Measurements from ENCODE around the gene TMEM52. TPM values are rescaled to one million over a fixed set of nuclear protein-coding genes. Genes with fewer than 3 reads are reported as not detected.

TMEM52 gene
- polyA plus RNA-seq, 2 of the 4 experiments (the other 2 are of a cell fraction), result 0.36 to 0.41 TPM

DNA sequence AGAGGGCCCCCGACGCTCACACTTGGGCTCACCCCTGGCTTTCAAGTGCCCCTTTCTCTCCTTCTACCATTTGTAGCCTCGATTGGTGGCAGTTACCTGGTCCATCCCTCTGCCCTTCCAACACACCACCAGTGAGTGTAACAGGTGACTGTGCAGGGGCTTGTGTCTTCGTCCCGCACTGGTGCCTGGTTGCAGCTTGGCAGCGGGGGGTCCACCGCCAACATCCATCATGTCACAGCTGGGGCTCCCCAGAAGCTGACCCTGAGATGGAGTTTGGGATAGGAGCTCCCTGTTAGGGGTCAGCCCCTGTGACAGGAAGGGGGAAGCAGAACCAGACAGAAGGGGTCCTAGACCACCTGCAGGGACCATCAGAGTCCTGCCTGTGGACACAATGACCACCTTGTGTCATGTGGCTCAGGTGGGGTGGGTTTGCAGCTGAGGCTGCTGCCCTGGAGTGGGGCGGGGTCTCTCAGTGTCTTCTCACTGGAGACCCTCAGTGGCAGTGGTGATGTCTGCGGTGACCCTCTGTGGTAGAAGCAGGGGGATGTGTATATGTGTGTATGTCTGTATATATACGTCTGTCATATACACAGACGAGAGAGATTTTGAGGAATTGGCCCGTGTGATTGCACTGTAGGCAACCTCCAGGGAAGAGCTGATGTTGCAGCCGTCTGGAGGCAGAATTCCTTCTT lies 7.6 kb downstream of the TMEM52 start:
- no peak overlapping the region for H3K4me3 ChIP-seq
- DNase-seq (ENCODE audit: low read depth in 1 of 2, low spot score in 1 of 2), result no peak
- no peak for TF ChIP-seq JUN (IDR thresholded peaks at IDR 0.05)
- no peak for TF ChIP-seq E2F6 (IDR thresholded peaks at IDR 0.05; ENCODE audit: borderline replicate concordance, low read depth)
- no peak for TF ChIP-seq PBX3 (IDR thresholded peaks at IDR 0.05)
- no peak for TF ChIP-seq CTCF (IDR thresholded peaks at IDR 0.05)
- no peak for TF ChIP-seq HEYL (CRISPR knock-in tag; IDR thresholded peaks at IDR 0.05)
- TF ChIP-seq, protein P1, sequence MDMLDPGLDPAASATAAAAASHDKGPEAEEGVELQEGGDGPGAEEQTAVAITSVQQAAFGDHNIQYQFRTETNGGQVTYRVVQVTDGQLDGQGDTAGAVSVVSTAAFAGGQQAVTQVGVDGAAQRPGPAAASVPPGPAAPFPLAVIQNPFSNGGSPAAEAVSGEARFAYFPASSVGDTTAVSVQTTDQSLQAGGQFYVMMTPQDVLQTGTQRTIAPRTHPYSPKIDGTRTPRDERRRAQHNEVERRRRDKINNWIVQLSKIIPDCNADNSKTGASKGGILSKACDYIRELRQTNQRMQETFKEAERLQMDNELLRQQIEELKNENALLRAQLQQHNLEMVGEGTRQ (IDR thresholded peaks at IDR 0.05), result no peak
- no peak for TF ChIP-seq MYC (IDR thresholded peaks at IDR 0.05; ENCODE audit: borderline replicate concordance, low read length)
- no peak for TF ChIP-seq TP53 (CRISPR knock-in tag; IDR thresholded peaks at IDR 0.05)
- no peak for TF ChIP-seq BHLHE40 (IDR thresholded peaks at IDR 0.05; ENCODE audit: low read depth, low read length)
- no peak for TF ChIP-seq HOXB13 (CRISPR knock-in tag; IDR thresholded peaks at IDR 0.05; ENCODE audit: low read depth)
- TF ChIP-seq SREBF2 (IDR thresholded peaks at IDR 0.05), result no peak
- TF ChIP-seq CEBPB (IDR thresholded peaks at IDR 0.05), result no peak
- no peak for TF ChIP-seq HOXB5 (CRISPR knock-in tag; IDR thresholded peaks at IDR 0.05)
- TF ChIP-seq HOXA7 (CRISPR knock-in tag; IDR thresholded peaks at IDR 0.05), result no peak
- no peak for TF ChIP-seq KDM1A (IDR thresholded peaks at IDR 0.05; ENCODE audit: low read depth)
- TF ChIP-seq KDM5A (IDR thresholded peaks at IDR 0.05), result no peak
- TF ChIP-seq TFCP2L1 (CRISPR knock-in tag; IDR thresholded peaks at IDR 0.05), result no peak
- no peak for TF ChIP-seq RCOR1 (IDR thresholded peaks at IDR 0.05; ENCODE audit: low read depth, low read length)
- no peak for TF ChIP-seq MAFK (IDR thresholded peaks at IDR 0.05; ENCODE audit: partially characterized antibody)
- H3K4me1 ChIP-seq, result peaks cover 20% of the 10 kb centered on the region
- H3K4me2 ChIP-seq, result no peak overlapping the region
- POLR2A ChIA-PET, result no interaction called here
- no peaks in the 10 kb centered on the region for H3K9me3 ChIP-seq
- WGBS (ENCODE audit: missing lambda C conversion rate), result 78% methylated on average over 8 of the region's 13 CpGs
- CTCF ChIA-PET, result interaction anchor here (5.4 kb wide), 1 partner anchor 133 kb away, joined by 30 read pairs; no protein-coding TSS in a partner anchor
- FAIRE-seq, result no peak
- no peak overlapping the region for H3K27ac ChIP-seq
- no peak for ATAC-seq

DNA sequence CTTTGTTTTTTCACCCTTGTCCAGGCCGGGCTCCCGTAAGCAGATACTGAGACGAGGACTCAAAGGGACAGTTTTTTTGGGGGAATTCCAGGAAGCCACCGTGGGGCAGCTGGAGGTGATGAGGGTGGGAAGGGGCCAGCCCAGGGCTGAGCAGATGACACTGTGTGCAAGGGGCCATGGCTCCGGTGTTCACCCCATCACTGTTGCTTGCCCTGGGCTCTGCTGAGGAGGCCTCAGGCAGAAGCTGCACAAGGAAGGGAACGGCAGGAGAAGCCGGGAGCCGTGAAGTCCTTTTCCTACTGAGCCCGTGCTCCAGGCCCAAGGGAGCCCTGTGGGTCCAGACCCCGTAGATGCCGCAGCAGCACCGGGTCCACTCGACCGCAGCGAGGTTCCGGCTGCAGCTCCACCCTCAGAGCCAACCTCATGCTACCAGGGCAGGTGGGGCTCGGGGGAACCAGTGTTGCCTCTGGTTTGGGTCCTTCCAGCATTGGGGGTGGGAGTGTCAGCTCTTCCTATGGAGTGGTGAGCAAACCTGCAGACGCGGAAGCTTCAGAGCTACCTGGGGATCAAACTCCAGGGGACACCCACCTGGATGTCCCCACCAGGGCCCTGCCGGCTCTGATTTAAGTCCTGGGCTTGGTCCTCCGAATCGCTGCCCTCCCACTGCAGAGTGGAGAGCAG lies 8.3 kb downstream of the TMEM52 start:
- ChIA-PET CTCF (interaction anchor here (0.6 to 5.4 kb wide), 6 partner anchors 10 to 134 kb away, joined by 3 to 30 read pairs (median 6); no protein-coding TSS in a partner anchor), POLR2A (no interaction called here)
- Histone ChIP-seq H3K4me2 (no peak overlapping the region), H3K9me3 (no peaks in the 10 kb centered on the region), H3K27ac (no peak overlapping the region), H3K4me3 (no peak overlapping the region), H3K4me1 (peaks cover 25% of the 10 kb centered on the region)
- TF ChIP-seq JUNB (IDR thresholded peaks at IDR 0.05) (no peak), POLR2AphosphoS2 (conservative IDR thresholded peaks at IDR 0.05; ENCODE audit: low read length) (no peak)
- no peak for FAIRE-seq
- ATAC-seq, result no peak
- DNase-seq (ENCODE audit: low read depth in 1 of 2, low spot score in 1 of 2), result no peak
- 92% methylated on average over 13 of the region's 22 CpGs for WGBS (ENCODE audit: missing lambda C conversion rate)
